AG04449 (cell line): ENCODE measurements around the gene FANCC.

Source experiments
- CTCF ChIA-PET: fragments of 350-600 bp; formaldehyde crosslinking; extraction: SDS; loops from one replicate; lab custom pipeline; 2021; ENCODE audit warnings: antibody characterized with exemption; lab: Yijun Ruan, JAX
- POLR2A ChIA-PET: fragments of 400-600, 350-600 bp; formaldehyde crosslinking; extraction: SDS; loops from one replicate; lab custom pipeline; 2020; ENCODE audit warnings: antibody characterized with exemption, inconsistent platforms; lab: Yijun Ruan, JAX
- DNase-seq: peaks from one replicate; pipeline ENCODE4 v3.0.0-alpha.2; 2010; ENCODE audit warnings: low read depth, low spot score
- H3K4me3 ChIP-seq: 2 replicates; pipeline ENCODE4 v1.5.1; 2011; ENCODE audit warnings: low read depth, mild to moderate bottlenecking, control low read depth, low read length
- CTCF ChIP-seq: IDR thresholded peaks from one replicate; pipeline ENCODE4 v1.5.1; 2011; ENCODE audit warnings: mild to moderate bottlenecking, moderate library complexity, low read length, control low read depth, inconsistent platforms; ENCODE audit not compliant: insufficient read depth; ENCODE audit errors: missing control alignments

The FANCC gene

GRCh38 chr9:95087659-95088242 lies 229.8 kb downstream of the FANCC start:
- POLR2A ChIA-PET, result interaction anchor here (0.7 kb wide), 1 partner anchor 10 kb away, joined by 3 read pairs; no protein-coding TSS in a partner anchor
- peak; percentile 26 for TF ChIP-seq CTCF
- CTCF ChIA-PET, result interaction anchor here (0.7 to 2.9 kb wide), 5 partner anchors 25 to 407 kb away, joined by 3 to 9 read pairs (median 3); no protein-coding TSS in a partner anchor
- no peak for DNase-seq
- H3K4me3 ChIP-seq, result no peak overlapping the region

- no peak for TF ChIP-seq CTCF
- no peak for DNase-seq
- POLR2A ChIA-PET, result no interaction called here
- CTCF ChIA-PET, result interaction anchor here (2.9 kb wide), 1 partner anchor 41 kb away, joined by 9 read pairs; no protein-coding TSS in a partner anchor
- H3K4me3 ChIP-seq, result no peak overlapping the region
These were observed 230.9 kb downstream of the FANCC start for GRCh38 chr9:95086564-95086955.

- H3K4me3 ChIP-seq, result no peak overlapping the region
- POLR2A ChIA-PET, result no interaction called here
- no peak for DNase-seq
- no peak for TF ChIP-seq CTCF
- CTCF ChIA-PET, result interaction anchor here (1.0 to 2.9 kb wide), 2 partner anchors 41 to 45 kb away, joined by 3 to 9 read pairs; no protein-coding TSS in a partner anchor
These were observed 231.5 kb downstream of the FANCC start for GRCh38 chr9:95085861-95086563.

- TF ChIP-seq CTCF, result no peak
- no peak for DNase-seq
- no peak overlapping the region for H3K4me3 ChIP-seq
- POLR2A ChIA-PET, result no interaction called here
- CTCF ChIA-PET, result interaction anchor here (1.0 to 2.9 kb wide), 3 partner anchors 12 to 46 kb away, joined by 3 to 9 read pairs (median 4); no protein-coding TSS in a partner anchor
These were observed 232.3 kb downstream of the FANCC start for GRCh38 chr9:95085036-95085770.

- no peak for TF ChIP-seq CTCF
- H3K4me3 ChIP-seq, result no peak overlapping the region
- POLR2A ChIA-PET, result no interaction called here
- CTCF ChIA-PET, result interaction anchor here (1.0 to 1.5 kb wide), 4 partner anchors 11 to 403 kb away, joined by 3 to 4 read pairs (median 3); no protein-coding TSS in a partner anchor
- DNase-seq, result no peak
These were observed 233.1 kb downstream of the FANCC start for GRCh38 chr9:95084254-95084934.
